HG03039 (cell line): ENCODE results near the gene CEP128.
A peak's percentile ranks its signal among the peaks of the same experiment; 100 is the strongest.

Source experiments
- ATAC-seq: cut with Tn5 transposase; IDR thresholded peaks from one replicate; pipeline ENCODE4 v1.9.1; 2021; ENCODE audit warnings: mild to moderate bottlenecking, moderate library complexity; ENCODE audit not compliant: unreplicated experiment

Gene CEP128

DNA sequence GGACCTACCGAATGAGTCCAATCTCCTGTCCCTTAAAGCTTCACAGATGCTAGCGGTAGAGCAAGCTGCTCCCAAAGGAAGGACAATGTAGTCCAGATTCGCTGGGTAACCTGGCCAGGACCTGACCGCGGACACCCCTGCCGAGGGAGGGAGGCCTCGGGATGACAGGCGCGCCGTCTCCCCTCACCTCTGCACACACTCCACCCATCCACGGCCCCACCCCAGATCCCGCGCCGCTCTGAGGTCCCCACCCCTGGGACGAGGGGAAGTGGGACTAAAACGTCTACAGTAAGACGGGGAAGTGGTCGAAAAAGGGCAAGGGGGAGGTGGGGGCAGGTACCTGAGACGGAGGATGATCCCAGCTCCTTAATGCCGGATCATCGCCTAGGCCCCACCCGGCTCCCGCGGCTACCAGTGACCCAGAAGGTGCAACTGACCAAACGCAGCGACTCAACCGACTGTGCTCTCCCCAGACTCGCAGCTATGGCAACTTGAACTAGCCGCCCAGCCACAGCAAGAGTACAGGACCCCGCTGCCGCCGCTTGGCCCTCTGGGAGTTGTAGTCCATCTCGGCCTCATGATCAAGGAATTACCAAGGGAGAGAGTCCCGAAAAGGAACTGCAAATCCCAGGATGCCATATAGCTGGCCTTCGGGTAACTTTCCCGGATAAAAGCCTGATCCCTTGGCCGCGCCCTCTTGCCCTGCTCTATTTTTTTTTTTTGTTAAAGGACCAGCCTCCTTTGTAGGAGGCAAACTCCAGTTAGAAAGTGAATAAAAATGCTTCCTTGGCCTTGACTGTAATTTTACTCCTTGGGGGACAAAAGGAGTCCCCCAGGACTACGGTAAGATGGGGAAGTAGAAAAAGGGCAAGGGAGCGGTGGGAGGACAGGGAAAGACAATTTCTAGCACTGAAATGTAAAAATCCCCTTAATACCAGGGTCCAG lies at the start of gene CEP128:
Gene CEP128, minus strand, starts transcription at position 498 of the 945 bp plus-strand sequence.
- peak; percentile 99 for ATAC-seq

DNA sequence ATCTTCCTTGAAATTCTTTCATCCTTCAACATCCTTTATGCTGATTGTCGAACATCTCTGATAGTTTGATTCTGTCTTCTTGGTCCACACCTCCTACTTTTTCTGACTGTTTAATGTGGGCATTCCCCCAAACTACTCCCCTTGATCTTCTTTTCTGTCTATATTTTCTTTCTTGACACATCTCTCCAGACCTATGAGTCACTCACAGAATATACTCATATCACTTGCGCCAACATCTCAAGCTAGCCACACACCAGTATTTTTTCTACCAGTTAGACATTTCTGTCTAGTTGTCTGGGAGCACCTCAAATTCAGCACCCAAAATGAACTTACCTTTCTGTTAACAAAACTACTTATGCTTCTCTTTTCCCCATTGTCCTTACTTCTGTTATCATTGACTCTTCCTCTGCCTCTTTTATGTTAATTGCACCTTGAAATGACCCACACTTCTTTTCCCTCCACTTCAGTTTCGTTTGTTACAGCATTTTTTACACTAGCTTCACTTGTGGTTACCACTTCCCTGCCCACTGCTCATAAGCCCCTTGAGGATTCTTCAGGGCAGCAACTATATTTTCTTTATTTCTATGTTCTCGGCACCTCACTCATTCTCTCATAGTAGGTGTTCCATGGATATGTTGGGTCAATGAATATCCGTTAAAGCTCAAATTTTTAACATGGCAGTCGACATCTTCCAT lies 47.3 kb upstream of the CEP128 start:
- ATAC-seq, result peak; percentile 43

GRCh38 chr14:80988192-80988591 lies 46.7 kb upstream of the CEP128 start:
- no peak for ATAC-seq

DNA sequence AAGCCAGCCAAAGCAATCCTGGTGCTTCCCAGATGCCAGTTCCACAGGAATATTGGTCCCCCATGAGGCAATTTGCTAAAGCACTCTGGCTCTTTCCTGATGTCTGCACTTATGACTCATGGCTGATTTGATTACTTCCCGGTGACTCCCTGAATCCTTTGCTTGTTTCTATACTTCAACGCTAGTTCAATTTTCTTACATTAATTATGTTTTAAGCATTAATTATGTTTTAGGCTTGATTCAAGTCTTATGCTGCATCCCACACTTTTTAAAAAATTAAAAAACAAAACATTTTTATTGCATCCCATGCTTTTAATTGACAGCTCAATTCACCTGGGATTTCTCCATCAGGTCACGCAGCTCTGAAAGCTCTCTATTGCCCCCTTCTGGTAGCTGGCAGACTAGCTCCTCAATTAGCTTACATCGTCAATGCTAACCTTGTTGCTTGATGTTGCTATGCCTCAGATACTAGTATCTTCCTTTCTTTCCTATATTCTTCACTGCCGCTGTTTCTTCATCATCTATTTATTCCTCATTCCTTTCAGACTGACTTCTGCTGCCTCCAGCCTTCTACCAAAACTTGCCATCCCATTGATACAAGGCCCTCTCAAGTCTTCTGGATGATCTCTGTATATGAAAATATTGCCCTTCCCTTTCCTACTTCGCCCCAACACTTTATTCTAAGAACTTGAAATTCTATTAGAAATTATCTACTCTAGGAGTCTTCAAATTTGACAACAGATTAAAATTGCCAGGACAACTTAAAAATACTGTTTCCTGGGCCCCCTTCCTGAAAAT lies 45.9 kb upstream of the CEP128 start:
- peak; percentile 63 for ATAC-seq

DNA sequence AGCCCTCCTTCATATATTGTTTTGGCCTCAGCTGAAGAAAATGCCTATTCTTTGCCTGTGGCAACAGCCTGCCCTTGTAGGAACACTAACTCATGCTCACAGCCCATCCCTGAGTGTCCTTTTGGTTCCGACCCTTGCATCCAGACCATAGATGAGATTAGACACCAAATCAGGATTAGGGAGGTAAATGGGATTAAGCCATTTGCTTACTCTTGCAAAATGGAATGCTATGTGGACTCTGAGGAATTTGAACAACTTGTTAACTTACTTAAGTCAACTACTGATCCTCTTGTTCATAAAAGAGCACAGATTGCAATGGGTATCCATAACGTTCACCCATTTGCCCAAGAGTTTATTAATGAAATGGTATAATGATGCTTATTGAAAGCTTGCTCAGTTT lies 41.2 kb upstream of the CEP128 start:
- no peak for ATAC-seq

GRCh38 chr14:80981673-80982072 lies 40.1 kb upstream of the CEP128 start:
- no peak for ATAC-seq

DNA sequence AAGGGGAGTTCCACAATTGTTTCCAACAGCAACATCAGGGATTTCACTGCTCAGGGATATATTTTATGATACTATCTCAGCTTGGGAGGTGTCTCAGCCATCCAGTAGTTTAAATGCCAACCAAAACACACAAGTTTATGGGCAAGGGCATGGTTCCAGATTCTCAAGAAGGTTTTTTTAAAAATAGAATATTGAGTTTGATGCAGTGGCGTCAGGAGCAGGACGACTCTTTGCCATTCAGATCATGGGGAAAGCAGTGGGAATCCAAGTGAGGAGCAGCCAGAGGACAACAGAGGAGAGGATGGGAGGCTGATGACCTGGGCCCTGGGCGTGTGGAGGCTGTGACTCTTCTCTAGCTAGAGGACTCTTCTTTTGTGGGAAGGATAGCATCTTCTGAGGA lies 39.6 kb upstream of the CEP128 start:
- no peak for ATAC-seq

GRCh38 chr14:80979951-80980350 lies 38.4 kb upstream of the CEP128 start:
- ATAC-seq, result no peak

- no peak for ATAC-seq
These were observed 36.9 kb upstream of the CEP128 start for GRCh38 chr14:80978403-80978802.

DNA sequence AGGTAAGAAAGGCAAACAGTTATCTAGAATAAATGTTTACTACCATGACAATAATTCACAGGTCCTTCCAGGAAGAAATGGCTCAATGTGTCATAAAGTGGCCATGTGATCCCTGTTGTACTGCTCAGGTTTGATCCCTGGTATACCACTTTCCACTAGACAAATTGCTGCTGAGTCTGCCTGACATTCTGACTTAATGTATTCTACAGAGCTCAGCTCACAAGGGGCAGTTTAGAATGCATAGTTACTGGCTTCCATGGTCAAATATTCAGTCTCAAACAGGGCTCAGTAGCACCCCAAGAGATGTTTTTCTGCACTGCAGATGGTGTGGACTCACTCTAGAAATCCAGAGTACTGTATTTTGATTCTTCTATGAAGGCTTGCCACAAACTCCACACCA lies 35.7 kb upstream of the CEP128 start:
- ATAC-seq, result no peak

- no peak for ATAC-seq
These were observed 33.1 kb upstream of the CEP128 start for GRCh38 chr14:80974679-80975078.

DNA sequence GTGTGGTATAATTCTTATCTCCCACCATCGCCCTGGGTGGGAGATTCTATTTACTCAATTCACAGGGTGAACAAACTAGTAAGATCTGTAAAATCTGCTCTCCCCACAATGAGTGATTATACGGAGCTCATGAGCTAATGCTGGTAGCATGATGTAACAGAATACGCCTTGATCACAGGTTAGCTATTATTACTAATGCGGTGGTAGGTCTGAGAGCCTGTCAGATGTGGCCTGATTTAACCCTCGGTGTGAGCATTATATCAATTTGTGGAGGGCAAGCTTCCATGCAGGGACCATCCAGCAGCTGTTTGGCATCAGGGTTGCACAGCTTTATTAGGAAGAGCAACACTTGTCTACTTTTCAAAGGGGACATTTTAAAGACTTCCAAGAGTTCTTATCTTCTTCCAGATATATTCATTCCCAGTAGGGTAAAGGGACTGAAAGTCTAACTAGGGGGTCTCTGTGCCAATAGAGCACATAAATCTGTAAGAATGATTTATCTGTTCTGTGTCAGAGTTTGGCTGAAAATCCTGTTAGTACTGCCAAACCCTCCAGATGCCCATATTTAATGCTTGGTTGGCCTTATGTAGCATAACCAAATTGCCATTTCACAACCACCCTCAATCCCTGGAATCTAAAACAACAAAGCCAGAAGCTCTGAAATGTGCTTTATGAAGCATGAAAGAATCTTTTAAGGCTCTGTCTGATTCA lies 32.5 kb upstream of the CEP128 start:
- no peak for ATAC-seq

DNA sequence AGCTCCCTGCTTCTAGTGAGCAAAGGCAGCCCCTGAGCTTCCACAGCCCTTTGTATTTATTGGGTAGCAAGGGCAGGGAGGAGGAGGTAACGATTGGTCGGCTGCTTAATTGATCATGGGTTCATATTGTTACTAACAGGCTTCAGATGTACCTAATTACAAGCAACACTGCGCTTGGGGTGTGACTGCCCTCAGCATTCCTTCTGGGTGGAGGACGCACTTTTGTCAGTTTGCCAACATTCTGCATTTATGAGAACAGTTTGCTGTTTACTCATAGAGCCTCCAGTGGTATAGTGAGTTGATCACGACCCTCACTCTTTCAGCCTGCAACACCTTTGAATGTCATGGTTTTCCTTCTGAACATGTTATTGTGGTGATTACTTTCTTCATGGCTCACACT lies 23.5 kb upstream of the CEP128 start:
- ATAC-seq, result no peak

DNA sequence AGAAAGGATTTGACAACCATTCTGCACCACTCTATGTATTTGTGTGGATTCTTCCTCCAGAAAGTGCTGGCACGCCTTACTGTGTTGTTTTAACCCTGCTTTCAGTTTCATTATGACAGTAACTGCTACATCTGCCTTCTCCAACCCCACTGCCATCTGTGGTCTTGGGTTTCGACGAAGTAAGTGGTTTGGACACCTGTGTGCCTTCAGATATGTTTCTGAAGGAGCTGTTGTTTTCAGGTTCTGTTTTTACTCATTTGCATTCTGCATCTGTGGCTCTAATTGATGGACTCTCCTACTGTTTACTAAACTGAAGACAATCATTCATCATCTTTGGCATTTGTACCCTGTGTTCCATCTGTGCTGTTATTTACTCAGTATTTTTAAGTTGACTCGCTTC lies 18.0 kb upstream of the CEP128 start:
- ATAC-seq, result peak; percentile 100

DNA sequence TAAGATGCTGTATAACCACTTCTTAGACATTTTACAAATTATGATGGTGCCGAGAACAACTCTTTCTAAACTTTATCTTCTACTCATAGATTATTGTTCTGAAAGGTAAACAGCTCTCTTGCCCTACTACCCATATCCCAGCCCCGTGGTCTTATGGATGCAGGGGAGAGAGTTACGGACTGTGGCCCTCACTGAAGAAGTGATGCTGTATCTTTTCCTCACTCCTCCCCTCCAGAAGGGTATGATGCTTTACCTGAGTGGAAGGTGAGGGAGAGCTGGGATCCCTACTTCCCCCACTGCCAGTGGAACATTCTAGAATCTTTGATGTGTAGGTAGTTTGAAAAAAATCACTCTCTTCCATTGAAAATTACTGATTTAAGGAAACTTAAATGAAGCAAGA lies 17.4 kb upstream of the CEP128 start:
- ATAC-seq, result no peak

DNA sequence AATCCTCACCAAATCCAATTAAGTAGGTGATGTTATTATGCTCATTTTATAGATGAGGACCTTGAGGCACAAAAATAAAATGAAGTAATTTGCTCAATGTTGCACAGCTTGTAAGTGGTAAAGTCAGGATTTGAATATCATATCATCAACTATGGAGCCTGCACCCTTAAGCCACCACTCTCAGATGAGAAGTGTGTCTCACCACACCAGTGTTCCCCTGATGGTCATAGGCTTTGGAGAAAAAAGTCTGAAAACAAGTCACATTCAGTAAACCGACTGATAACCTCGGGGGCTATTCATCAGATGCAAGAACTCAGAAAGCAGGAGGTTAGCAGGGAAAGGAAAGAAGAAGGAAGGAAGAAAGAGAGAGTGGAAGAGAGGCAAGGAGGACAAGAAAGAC lies 16.7 kb upstream of the CEP128 start:
- ATAC-seq, result no peak

DNA sequence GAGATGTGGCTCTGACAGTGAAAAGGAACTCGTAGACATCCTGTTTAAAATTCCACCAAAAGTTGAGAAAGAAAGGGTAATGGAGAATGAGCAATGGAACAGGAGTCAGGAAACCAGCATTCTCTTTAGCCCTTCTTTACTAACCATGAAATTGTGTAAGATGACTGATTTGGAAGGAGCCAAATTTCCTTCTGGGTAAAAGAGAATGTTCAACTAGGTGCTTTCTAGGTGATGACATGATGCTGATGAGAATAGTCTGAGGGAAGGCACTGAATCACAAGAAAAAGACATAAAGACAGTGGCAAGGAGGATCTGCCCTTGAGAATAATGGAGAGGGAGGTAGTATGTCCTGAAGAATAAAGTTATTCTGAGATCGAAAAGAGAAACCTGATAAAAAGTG lies 16.1 kb upstream of the CEP128 start:
- ATAC-seq, result no peak

DNA sequence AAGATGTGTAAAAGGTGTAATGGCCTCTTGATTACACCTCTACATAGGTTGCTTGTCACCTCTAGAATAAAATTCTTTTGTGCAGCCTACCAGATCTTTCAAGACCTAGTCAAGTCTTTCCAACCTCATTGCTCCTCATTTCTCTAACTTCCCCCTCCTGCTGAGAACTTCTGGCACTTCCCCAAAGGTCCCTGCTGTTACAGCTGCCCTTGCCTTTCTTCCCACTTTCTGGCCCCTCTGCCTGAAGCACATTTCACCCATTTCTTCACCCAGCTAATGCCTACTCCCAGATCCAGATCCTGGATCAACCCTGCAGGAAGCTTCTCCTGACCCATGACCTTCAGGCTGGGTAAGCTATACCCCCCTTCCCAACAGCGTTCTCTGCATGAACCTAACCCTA lies 15.4 kb upstream of the CEP128 start:
- no peak for ATAC-seq

DNA sequence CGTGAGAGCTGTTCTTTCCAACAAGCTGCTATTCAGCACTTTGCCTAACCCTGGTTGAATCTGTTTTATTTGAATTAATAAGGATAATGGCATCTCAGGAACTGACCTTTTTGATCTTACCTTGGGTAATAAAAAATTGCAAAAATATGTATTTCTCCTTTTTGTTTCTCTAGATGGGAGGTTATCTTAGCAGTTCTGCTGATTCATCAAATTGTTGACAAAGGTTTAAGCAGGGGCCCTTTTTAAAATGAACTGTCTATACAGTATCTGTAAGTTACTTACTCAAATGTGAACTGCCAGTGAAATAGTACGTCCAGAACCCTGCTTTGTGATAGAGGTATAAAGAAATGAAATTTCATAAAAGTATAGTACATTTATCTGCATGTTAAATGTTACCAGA lies 14.6 kb upstream of the CEP128 start:
- no peak for ATAC-seq

- ATAC-seq, result no peak
These were observed 13.9 kb upstream of the CEP128 start, which contains the start of gene TSHR for GRCh38 chr14:80955416-80955941. Gene TSHR (plus strand): TSS chr14:80955621. CDS start chr14:80955681, 60 bp downstream.
